BLaER1 treated with 17β-estradiol and CSF1 and Interleukin-3, amounts not matched to agents 10 nM and 100 nM (cell line): ENCODE data around the gene S100A14.
"Not testable (repeated sequence)": the region's sequence is repeated elsewhere in the genome, so short reads cannot be mapped to it uniquely, and the experiment has no call there.

ENCODE experiments used
- H3K27ac ChIP-seq, 11 experiments: shearing (Covaris generic); formaldehyde crosslinking; 2 replicates each; pipeline ENCODE4 v1.8.1; 2022
- H3K27me3 ChIP-seq, 11 experiments: shearing (Covaris generic); formaldehyde crosslinking; 2 replicates each; pipeline ENCODE4 v1.8.1; 2022
- H3K36me3 ChIP-seq, 11 experiments: shearing (Covaris generic); formaldehyde crosslinking; 2 replicates each; pipeline ENCODE4 v1.8.1; 2022
- H3K4me1 ChIP-seq, 10 experiments: shearing (Covaris generic); formaldehyde crosslinking; 2 replicates each; pipeline ENCODE4 v1.8.1; 2022
- H3K4me2 ChIP-seq, 11 experiments: shearing (Covaris generic); formaldehyde crosslinking; 2 replicates each; pipeline ENCODE4 v1.8.1; 2022
- H3K4me3 ChIP-seq, 10 experiments: shearing (Covaris generic); formaldehyde crosslinking; 2 replicates each; pipeline ENCODE4 v1.8.1; 2022
- H3K9ac ChIP-seq, 11 experiments: shearing (Covaris generic); formaldehyde crosslinking; 2 replicates each; pipeline ENCODE4 v1.8.1; 2022
- H3K9me3 ChIP-seq, 11 experiments: shearing (Covaris generic); formaldehyde crosslinking; replicated peaks in 1 of 11; 2 replicates each; pipeline ENCODE4 v1.8.1; 2022
- H4K20me1 ChIP-seq, 11 experiments: shearing (Covaris generic); formaldehyde crosslinking; 2 replicates each; pipeline ENCODE4 v1.8.1; 2022
- Cebpa-rat ChIP-seq, 11 experiments: shearing (Covaris generic); IDR thresholded peaks; 2 replicates each; pipeline ENCODE4 v1.8.1; 2022

S100A14 gene

GRCh38 chr1:153585006-153585405, 31.1 kb downstream of the S100A14 start:
- no peaks in the 10 kb centered on the region for H3K27me3 ChIP-seq
- H3K4me2 ChIP-seq: no peak overlapping the region
- no peaks in the 10 kb centered on the region for H4K20me1 ChIP-seq
- peaks cover 9 to 27% (median 21%) of the 10 kb centered on the region in 10 experiments for H3K4me1 ChIP-seq
- H3K4me3 ChIP-seq: no peak overlapping the region
- no peaks in the 10 kb centered on the region for H3K36me3 ChIP-seq
- TF ChIP-seq Cebpa-rat (IDR thresholded peaks at IDR 0.05): no peak
- no peaks in the 10 kb centered on the region for H3K9me3 ChIP-seq
- H3K9ac ChIP-seq: no peak overlapping the region
- no peak overlapping the region for H3K27ac ChIP-seq

GRCh38 chr1:153583976-153584375, 32.1 kb downstream of the S100A14 start:
- H3K9me3 ChIP-seq: no peaks in the 10 kb centered on the region
- no peaks in the 10 kb centered on the region for H4K20me1 ChIP-seq
- no peak overlapping the region for H3K4me2 ChIP-seq
- no peak overlapping the region for H3K9ac ChIP-seq
- peaks cover 9 to 26% (median 21%) of the 10 kb centered on the region in 10 experiments for H3K4me1 ChIP-seq
- H3K27me3 ChIP-seq: no peaks in the 10 kb centered on the region
- TF ChIP-seq Cebpa-rat (IDR thresholded peaks at IDR 0.05): no peak
- H3K27ac ChIP-seq: no peak overlapping the region
- no peaks in the 10 kb centered on the region for H3K36me3 ChIP-seq
- H3K4me3 ChIP-seq: no peak overlapping the region

DNA sequence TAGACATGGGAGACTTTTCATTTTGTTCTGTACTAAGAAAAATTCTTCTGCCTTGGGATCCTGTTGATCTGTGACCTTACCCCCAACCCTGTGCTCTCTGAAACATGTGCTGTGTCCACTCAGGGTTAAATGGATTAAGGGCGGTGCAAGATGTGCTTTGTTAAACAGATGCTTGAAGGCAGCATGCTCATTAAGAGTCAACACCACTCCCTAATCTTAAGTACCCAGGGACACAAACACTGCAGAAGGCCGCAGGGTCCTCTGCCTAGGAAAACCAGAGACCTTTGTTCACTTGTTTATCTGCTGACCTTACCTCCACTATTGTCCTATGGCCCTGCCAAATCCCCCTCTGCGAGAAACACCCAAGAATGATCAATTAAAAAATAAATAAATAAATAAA, 32.6 kb downstream of the S100A14 start:
- not testable (repeated sequence) for H3K9ac ChIP-seq, H3K36me3 ChIP-seq, H3K4me3 ChIP-seq, H3K27me3 ChIP-seq, H4K20me1 ChIP-seq, H3K27ac ChIP-seq, H3K9me3 ChIP-seq, H3K4me2 ChIP-seq
- H3K4me1 ChIP-seq: peaks cover 9 to 22% (median 19%) of the 10 kb centered on the region in 10 experiments

GRCh38 chr1:153582836-153583235, 33.3 kb downstream of the S100A14 start:
- not testable (repeated sequence) for H3K9ac ChIP-seq, H4K20me1 ChIP-seq, H3K4me3 ChIP-seq, H3K27me3 ChIP-seq, H3K36me3 ChIP-seq, H3K4me2 ChIP-seq, H3K27ac ChIP-seq, H3K9me3 ChIP-seq
- H3K4me1 ChIP-seq: peaks cover 7 to 16% (median 14%) of the 10 kb centered on the region in 10 experiments; a peak in 19 of 20 replicates

DNA sequence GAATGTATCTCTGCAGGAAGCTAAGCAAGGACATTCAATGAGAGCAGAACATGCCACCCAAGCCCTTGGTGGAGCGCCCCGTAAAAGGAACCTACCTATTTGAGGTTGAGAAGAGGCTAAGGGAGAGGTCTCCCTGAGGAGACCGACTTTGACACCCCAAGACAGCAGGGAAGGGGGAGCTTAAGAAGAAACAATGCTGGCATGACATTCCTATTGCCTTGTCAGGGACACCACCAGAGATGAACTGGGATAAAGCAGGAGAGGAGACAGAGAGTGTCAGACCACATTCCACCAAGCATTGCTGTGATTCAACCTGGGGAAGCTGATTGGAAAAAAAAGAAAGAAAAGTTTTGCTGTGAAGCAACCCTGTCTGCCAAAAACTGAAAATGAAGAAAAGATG, 37.2 kb downstream of the S100A14 start:
- Histone ChIP-seq H3K4me2 (no peak overlapping the region), H4K20me1 (no peaks in the 10 kb centered on the region), H3K9me3 (peaks cover 0 to 11% (median 7%) of the 10 kb centered on the region in 11 experiments; a peak in 13 of 22 replicates), H3K27ac (no peak overlapping the region), H3K4me3 (no peak overlapping the region), H3K4me1 (peaks cover 9 to 23% (median 15%) of the 10 kb centered on the region in 10 experiments), H3K36me3 (no peaks in the 10 kb centered on the region), H3K9ac (no peak overlapping the region), H3K27me3 (no peaks in the 10 kb centered on the region)
- no peak for TF ChIP-seq Cebpa-rat (IDR thresholded peaks at IDR 0.05)

GRCh38 chr1:153578490-153578889, 37.6 kb downstream of the S100A14 start:
- H3K4me1 ChIP-seq: peaks cover 13 to 28% (median 20%) of the 10 kb centered on the region in 10 experiments
- peaks cover 0 to 15% (median 7%) of the 10 kb centered on the region in 11 experiments; a peak in 13 of 22 replicates for H3K9me3 ChIP-seq
- no peaks in the 10 kb centered on the region for H3K27me3 ChIP-seq
- no peak overlapping the region for H3K27ac ChIP-seq
- H3K9ac ChIP-seq: no peak overlapping the region
- no peaks in the 10 kb centered on the region for H4K20me1 ChIP-seq
- H3K36me3 ChIP-seq: no peaks in the 10 kb centered on the region
- H3K4me3 ChIP-seq: no peak overlapping the region
- TF ChIP-seq Cebpa-rat (IDR thresholded peaks at IDR 0.05): no peak
- no peak overlapping the region for H3K4me2 ChIP-seq

- H3K4me2 ChIP-seq: peak overlapping the region in 4 of 11 experiments; percentile 39 to 76 (median 64); a peak in 6 of 22 replicates
- peak overlapping the region in 2 of 11 experiments; percentile 28 to 64; a peak in 1 of 22 replicates for H3K27ac ChIP-seq
- H4K20me1 ChIP-seq: no peaks in the 10 kb centered on the region
- H3K4me1 ChIP-seq: peaks cover 22 to 36% (median 28%) of the 10 kb centered on the region in 10 experiments
- no peak overlapping the region for H3K4me3 ChIP-seq
- no peaks in the 10 kb centered on the region for H3K36me3 ChIP-seq
- H3K9me3 ChIP-seq: peaks cover 0 to 15% (median 7%) of the 10 kb centered on the region in 11 experiments; a peak in 13 of 22 replicates
- no peaks in the 10 kb centered on the region for H3K27me3 ChIP-seq
- H3K9ac ChIP-seq: no peak overlapping the region; a peak in 1 of 22 replicates
- TF ChIP-seq Cebpa-rat (IDR thresholded peaks at IDR 0.05): no peak
Measured at GRCh38 chr1:153577624-153578051, 38.5 kb downstream of the S100A14 start.

- Histone ChIP-seq H3K4me1 (peaks cover 25 to 41% (median 33%) of the 10 kb centered on the region in 10 experiments), H3K27ac (peak overlapping the region in 7 of 11 experiments; percentile 6 to 64 (median 34); a peak in 7 of 22 replicates), H3K36me3 (no peaks in the 10 kb centered on the region), H3K9me3 (peaks cover 0 to 15% (median 7%) of the 10 kb centered on the region in 11 experiments; a peak in 13 of 22 replicates), H3K4me2 (peak overlapping the region; percentile 13 to 76 (median 59)), H3K4me3 (no peak overlapping the region), H3K9ac (peak overlapping the region in 3 of 11 experiments; percentile 7 to 44 (median 25); a peak in 4 of 22 replicates), H3K27me3 (no peaks in the 10 kb centered on the region), H4K20me1 (no peaks in the 10 kb centered on the region)
- no peak for TF ChIP-seq Cebpa-rat (IDR thresholded peaks at IDR 0.05)
Measured at GRCh38 chr1:153577138-153577537, 39.0 kb downstream of the S100A14 start.

DNA sequence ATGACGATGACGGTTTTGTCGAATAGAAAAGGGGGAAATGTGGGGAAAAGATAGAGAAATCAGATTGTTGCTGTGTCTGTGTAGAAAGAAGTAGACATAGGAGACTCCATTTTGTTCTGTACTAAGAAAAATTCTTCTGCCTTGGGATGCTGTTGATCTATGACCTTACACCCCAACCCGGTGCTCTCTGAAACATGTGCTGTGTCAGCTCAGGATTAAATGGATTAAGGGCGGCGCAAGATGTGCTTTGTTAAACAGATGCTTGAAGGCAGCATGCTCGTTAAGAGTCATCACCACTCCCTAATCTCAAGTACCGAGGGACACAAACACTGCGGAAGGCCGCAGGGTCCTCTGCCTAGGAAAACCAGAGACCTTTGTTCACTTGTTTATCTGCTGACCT, 40.6 kb downstream of the S100A14 start:
- H3K9me3 ChIP-seq: peaks cover 0 to 15% (median 7%) of the 10 kb centered on the region in 11 experiments; a peak in 13 of 22 replicates
- not testable (repeated sequence) for H3K9ac ChIP-seq, H3K4me2 ChIP-seq, H3K4me3 ChIP-seq, H4K20me1 ChIP-seq, H3K36me3 ChIP-seq, H3K27me3 ChIP-seq
- peak overlapping the region in 3 of 11 experiments; percentile 38 to 84 (median 53); a peak in 2 of 22 replicates for H3K27ac ChIP-seq
- H3K4me1 ChIP-seq: peaks cover 25 to 57% (median 43%) of the 10 kb centered on the region in 10 experiments

- peaks cover 25 to 59% (median 43%) of the 10 kb centered on the region in 10 experiments for H3K4me1 ChIP-seq
- H3K9ac ChIP-seq, H3K27me3 ChIP-seq, H3K36me3 ChIP-seq, H3K4me3 ChIP-seq, H4K20me1 ChIP-seq, H3K4me2 ChIP-seq: not testable (repeated sequence)
- peaks cover 0 to 15% (median 7%) of the 10 kb centered on the region in 11 experiments; a peak in 13 of 22 replicates for H3K9me3 ChIP-seq
- H3K27ac ChIP-seq: peak overlapping the region in 7 of 11 experiments; percentile 11 to 84 (median 38); a peak in 8 of 22 replicates
Measured at GRCh38 chr1:153575081-153575491, 41.0 kb downstream of the S100A14 start.
